Fibroblast of villous mesenchyme (primary cell): ENCODE data around the gene NCOA4. TPM values are rescaled to one million over a fixed set of nuclear protein-coding genes. Genes with fewer than 3 reads are reported as not detected.
"Not testable (repeated sequence)": the region's sequence is repeated elsewhere in the genome, so short reads cannot be mapped to it uniquely, and the experiment has no call there.

Experiments
- DNase-seq: peaks from one replicate; pipeline ENCODE4 v3.0.0-alpha.2; 2010; ENCODE audit warnings: low read depth
- H3K4me3 ChIP-seq: 2 replicates; pipeline ENCODE4 v1.5.1; 2011; ENCODE audit warnings: low read depth, mild to moderate bottlenecking, low read length
- CTCF ChIP-seq: IDR thresholded peaks from 2 replicates; pipeline ENCODE4 v1.5.1; 2012; ENCODE audit warnings: low read depth, mild to moderate bottlenecking, low read length; ENCODE audit not compliant: insufficient read depth
- total RNA-seq: library from RNA; depleted of rRNA; stranded (reverse); fragments of >200 nt; gene quantifications from 2 replicates; pipeline ENCODE4 v1.2.3, GENCODE V29; 2012

The NCOA4 gene
- total RNA-seq, 1 donor, result 256 TPM

DNA sequence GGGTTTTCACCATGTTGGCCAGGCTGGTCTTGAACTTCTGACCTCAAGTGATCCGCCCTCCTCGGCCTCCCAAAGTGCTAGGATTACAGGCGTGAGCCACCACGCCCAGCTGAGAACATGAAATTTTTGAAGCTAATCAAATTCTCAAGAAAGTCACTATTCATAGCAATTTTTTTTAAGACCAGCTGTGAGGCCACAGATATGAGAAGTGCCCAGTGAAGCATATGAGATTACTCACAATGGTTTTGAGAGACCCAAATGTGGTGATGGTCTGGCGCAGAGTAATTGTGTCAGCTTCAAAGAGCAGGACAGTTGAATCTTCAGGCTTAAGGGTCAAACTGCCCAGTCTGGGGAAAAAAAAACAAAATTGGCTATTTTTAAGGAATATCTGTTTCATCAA is 16.2 kb downstream of the NCOA4 start:
- no peak overlapping the region for H3K4me3 ChIP-seq
- no peak for DNase-seq
- TF ChIP-seq CTCF, result no peak

GRCh38 chr10:46012746-46013145 is 17.7 kb downstream of the NCOA4 start:
- no peak for TF ChIP-seq CTCF
- no peak for DNase-seq

DNA sequence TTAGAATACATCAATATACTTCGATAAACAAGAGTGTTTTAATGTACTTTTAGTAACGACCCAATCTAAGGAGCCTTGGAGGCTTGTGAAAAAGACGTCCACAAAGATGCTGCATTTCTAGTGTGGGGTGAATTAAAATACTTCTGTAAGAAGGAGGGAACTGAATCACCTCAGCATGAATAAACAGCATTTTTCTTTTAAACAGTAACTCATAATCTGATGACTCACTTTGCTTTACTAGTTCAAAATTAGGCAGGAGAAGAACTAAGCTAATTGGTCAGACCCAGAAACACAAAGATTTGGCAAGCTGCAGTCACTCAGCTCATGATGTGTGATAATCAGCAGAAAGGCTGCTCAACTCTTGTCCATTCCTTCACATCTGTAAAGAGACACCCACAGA is 24.2 kb downstream of the NCOA4 start:
- no peak overlapping the region for H3K4me3 ChIP-seq
- no peak for TF ChIP-seq CTCF
- DNase-seq, result peak; percentile 77

More at GRCh38 chr10:46012746-46013145, 17.7 kb downstream of the NCOA4 start:
- no peak overlapping the region for H3K4me3 ChIP-seq

DNA sequence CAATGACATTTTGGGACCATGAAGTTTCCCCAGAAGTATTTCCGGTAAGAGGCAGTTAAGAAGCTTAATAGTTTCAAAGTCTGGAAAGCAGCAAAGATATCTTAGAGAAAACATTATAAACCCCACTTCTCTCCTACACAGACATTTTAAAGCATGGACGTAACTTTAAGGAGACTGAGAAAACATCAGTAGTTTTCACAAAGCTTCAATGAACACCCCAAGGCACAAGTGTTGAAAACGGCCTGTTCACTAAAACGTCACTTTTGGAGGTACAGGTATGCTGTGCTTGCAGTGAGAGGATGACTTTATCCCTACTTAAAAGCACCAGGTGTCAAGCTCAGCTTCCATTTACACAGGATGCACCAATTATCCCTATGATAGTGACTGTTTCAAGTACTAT is 25.0 kb downstream of the NCOA4 start:
- TF ChIP-seq CTCF, result no peak
- no peak overlapping the region for H3K4me3 ChIP-seq
- no peak for DNase-seq

DNA sequence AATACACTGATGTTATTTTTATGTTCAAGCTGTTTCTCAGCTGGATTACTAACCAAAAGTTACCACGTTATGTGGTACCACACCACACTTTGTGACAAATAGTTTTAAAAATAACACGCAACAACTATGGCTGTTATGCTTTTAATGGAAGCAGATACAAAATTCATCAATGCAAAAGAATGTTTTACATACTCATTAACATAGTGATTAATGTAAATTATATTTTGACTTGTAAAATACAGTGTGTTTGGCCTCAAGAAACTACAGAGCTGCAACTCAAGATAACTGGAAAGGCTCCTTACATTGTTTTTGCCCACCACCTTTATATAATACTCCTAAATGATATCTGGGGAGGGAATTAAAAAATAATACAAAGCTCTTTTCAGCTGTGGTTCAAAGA is 25.5 kb downstream of the NCOA4 start:
- DNase-seq, result no peak
- H3K4me3 ChIP-seq, result no peak overlapping the region
- TF ChIP-seq CTCF, result no peak

GRCh38 chr10:46002916-46003693 is 27.3 kb downstream of the NCOA4 start:
- H3K4me3 ChIP-seq, result no peak overlapping the region
- no peak for DNase-seq
- no peak for TF ChIP-seq CTCF

- H3K4me3 ChIP-seq, DNase-seq: not testable (repeated sequence)
These were observed 28.2 kb downstream of the NCOA4 start for GRCh38 chr10:46002189-46002687.
